Measurements from ENCODE around the gene NEDD4L.
"Not testable (repeated sequence)": the region's sequence is repeated elsewhere in the genome, so short reads cannot be mapped to it uniquely, and the experiment has no call there.

Gene NEDD4L

GRCh38 chr18:58162127-58162526, 118.1 kb downstream of the NEDD4L start:
- intact Hi-C loops (cut with DNase I) = no loop called here
- DNase-seq = no peak

GRCh38 chr18:58163004-58163590, 119.1 kb downstream of the NEDD4L start:
- no peak for DNase-seq
- intact Hi-C loops (cut with DNase I) = no loop called here

- intact Hi-C loops (cut with DNase I) = no loop called here
- DNase-seq = no peak
Measured at GRCh38 chr18:58166278-58166844, 122.3 kb downstream of the NEDD4L start.

GRCh38 chr18:58167073-58167472, 123.0 kb downstream of the NEDD4L start:
- intact Hi-C loops (cut with DNase I) = no loop called here
- no peak for DNase-seq

GRCh38 chr18:58168221-58168620, 124.2 kb downstream of the NEDD4L start:
- intact Hi-C loops (cut with DNase I) = no loop called here

GRCh38 chr18:58168993-58169392, 125.0 kb downstream of the NEDD4L start:
- intact Hi-C loops (cut with DNase I) = no loop called here
- DNase-seq = peak in 1 of 42 donors; percentile 23

More at GRCh38 chr18:58168221-58168620, 124.2 kb downstream of the NEDD4L start:
- DNase-seq = no peak

GRCh38 chr18:58169472-58169871, 125.4 kb downstream of the NEDD4L start:
- intact Hi-C loops (cut with DNase I) = no loop called here
- no peak for DNase-seq

- intact Hi-C loops (cut with DNase I); DNase-seq: not testable (repeated sequence)
Measured at GRCh38 chr18:58170036-58170435, 126.0 kb downstream of the NEDD4L start.

- intact Hi-C loops (cut with DNase I) = no loop called here
- peak in 1 of 42 donors; percentile 21 for DNase-seq
Measured at GRCh38 chr18:58172031-58172430, 128.0 kb downstream of the NEDD4L start.

- no peak for DNase-seq
- intact Hi-C loops (cut with DNase I) = no loop called here
Measured at GRCh38 chr18:58174285-58174684, 130.3 kb downstream of the NEDD4L start.

GRCh38 chr18:58175122-58175785, 131.2 kb downstream of the NEDD4L start:
- DNase-seq = no peak
- intact Hi-C loops (cut with DNase I) = no loop called here

- no peak for DNase-seq
- intact Hi-C loops (cut with DNase I) = no loop called here
Measured at GRCh38 chr18:58175786-58176176, 131.8 kb downstream of the NEDD4L start.

GRCh38 chr18:58177004-58177717, 133.1 kb downstream of the NEDD4L start:
- DNase-seq = peak in 1 of 42 donors; percentile 37
- intact Hi-C loops (cut with DNase I) = no loop called here

- intact Hi-C loops (cut with DNase I) = no loop called here
- peak in 1 of 42 donors; percentile 3 for DNase-seq
Measured at GRCh38 chr18:58177896-58178470, 134.0 kb downstream of the NEDD4L start.

GRCh38 chr18:58178511-58178910, 134.5 kb downstream of the NEDD4L start:
- DNase-seq = no peak
- intact Hi-C loops (cut with DNase I) = no loop called here

GRCh38 chr18:58180172-58180571, 136.1 kb downstream of the NEDD4L start:
- DNase-seq = no peak
- intact Hi-C loops (cut with DNase I) = no loop called here

- intact Hi-C loops (cut with DNase I) = no loop called here
- peak in 38 of 42 donors; percentile 23 to 90 (median 68) for DNase-seq
Measured at GRCh38 chr18:58180738-58181353, 136.8 kb downstream of the NEDD4L start.

- DNase-seq = peak in 1 of 42 donors; percentile 34
- intact Hi-C loops (cut with DNase I) = no loop called here
Measured at GRCh38 chr18:58181988-58182387, 138.0 kb downstream of the NEDD4L start.

- intact Hi-C loops (cut with DNase I) = no loop called here
- DNase-seq = peak in 1 of 42 donors; percentile 30
Measured at GRCh38 chr18:58183226-58183625, 139.2 kb downstream of the NEDD4L start.

Measured in head of caudate nucleus (tissue), 42 donors.